K562 (cell line): Measurements from ENCODE around the gene PARD3.

Source experiments
- ARID2 ChIP-seq: fragments of 450-650 bp; IDR thresholded peaks from 2 replicates; pipeline ENCODE4 v1.6.1; 2017; ENCODE audit warnings: antibody characterized with exemption, mild to moderate bottlenecking
- CBFB ChIP-seq: sonication (generic); formaldehyde crosslinking; IDR thresholded peaks from 2 replicates; pipeline ENCODE4 v1.4.0; 2020; ENCODE audit warnings: mild to moderate bottlenecking, missing genetic modification reagents
- CREM ChIP-seq: IDR thresholded peaks from 2 replicates; pipeline ENCODE4 v1.6.1; 2014; ENCODE audit warnings: antibody characterized with exemption, low read depth
- NCOA2 ChIP-seq, 2 experiments: fragments of 450-650 bp; IDR thresholded peaks; 2 replicates each; pipeline ENCODE4 v1.6.1; 2018; ENCODE audit warnings: mild to moderate bottlenecking in 2 of 2, moderate library complexity in 1 of 2; ENCODE audit not compliant: partially characterized antibody in 2 of 2
- NR1H2 ChIP-seq: sonication (generic); formaldehyde crosslinking; IDR thresholded peaks from 2 replicates; pipeline ENCODE4 v1.4.0; 2020; ENCODE audit warnings: mild to moderate bottlenecking, missing genetic modification reagents
- RBBP5 ChIP-seq: fragments of 200-600 bp; sonication (generic); IDR thresholded peaks from 2 replicates; pipeline ENCODE4 v1.6.1; 2012; ENCODE audit warnings: borderline replicate concordance, mild to moderate bottlenecking, low read length, control low read depth, inconsistent platforms; ENCODE audit not compliant: insufficient read depth, poor library complexity, severe bottlenecking
- U2AF1 ChIP-seq: fragments of 200-400 bp; formaldehyde crosslinking; optimal IDR thresholded peaks from 2 replicates; pipeline ENCODE3; 2017; ENCODE audit warnings: mild to moderate bottlenecking, low read depth, low read length, moderate library complexity
- ZBTB17 ChIP-seq: fragments of 450-650 bp; formaldehyde crosslinking; IDR thresholded peaks from 2 replicates; pipeline ENCODE4 v1.4.0; 2020; ENCODE audit warnings: mild to moderate bottlenecking
- TF ChIP-seq, protein P1 (sequence below), 3 experiments: IDR thresholded peaks in 2 of 3; conservative IDR thresholded peaks in 1 of 3; 2 replicates each; pipeline ENCODE4 v1.5.1; 2011 to 2012; ENCODE audit warnings: low read length in 3 of 3, mild to moderate bottlenecking in 3 of 3, control low read depth in 2 of 3, improper control_type of control experiment in 1 of 3, inconsistent platforms in 1 of 3, low read depth in 1 of 3, mixed read lengths in 1 of 3, moderate library complexity in 1 of 3; ENCODE audit not compliant: insufficient read depth in 2 of 3
- TF ChIP-seq, protein P2 (sequence below): sonication (generic); formaldehyde crosslinking; IDR thresholded peaks from 2 replicates; pipeline ENCODE4 v1.9.0; 2022; ENCODE audit warnings: mild to moderate bottlenecking, missing genetic modification reagents
- TF ChIP-seq, protein P3 (sequence below): sonication (generic); formaldehyde crosslinking; IDR thresholded peaks from 2 replicates; pipeline ENCODE4 v1.8.1; 2023; ENCODE audit warnings: mild to moderate bottlenecking, missing genetic modification reagents
- TF ChIP-seq, protein P4 (sequence below): sonication (generic); formaldehyde crosslinking; IDR thresholded peaks from 2 replicates; pipeline ENCODE4 v1.5.0; 2020; ENCODE audit warnings: missing genetic modification reagents

DNA sequence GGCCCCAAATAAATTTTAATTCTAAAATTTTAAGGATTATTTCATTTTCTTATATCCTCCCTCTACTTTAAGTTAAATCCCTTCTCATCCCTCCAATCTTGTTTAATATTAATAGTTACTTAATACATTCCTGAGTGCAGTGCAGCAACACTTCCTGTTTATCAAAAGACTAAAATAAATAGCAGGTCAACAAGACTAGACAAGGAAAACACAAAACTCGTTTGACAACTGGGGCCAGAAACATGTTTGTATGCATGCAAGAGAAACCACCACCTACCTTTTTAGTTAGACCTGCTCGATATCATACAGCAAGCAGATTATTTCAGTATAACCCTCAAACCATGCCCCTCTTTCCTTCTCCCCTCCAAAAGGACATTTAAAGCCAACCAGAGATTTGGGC lies 95.8 kb downstream of the PARD3 start:
- TF ChIP-seq, protein P1, sequence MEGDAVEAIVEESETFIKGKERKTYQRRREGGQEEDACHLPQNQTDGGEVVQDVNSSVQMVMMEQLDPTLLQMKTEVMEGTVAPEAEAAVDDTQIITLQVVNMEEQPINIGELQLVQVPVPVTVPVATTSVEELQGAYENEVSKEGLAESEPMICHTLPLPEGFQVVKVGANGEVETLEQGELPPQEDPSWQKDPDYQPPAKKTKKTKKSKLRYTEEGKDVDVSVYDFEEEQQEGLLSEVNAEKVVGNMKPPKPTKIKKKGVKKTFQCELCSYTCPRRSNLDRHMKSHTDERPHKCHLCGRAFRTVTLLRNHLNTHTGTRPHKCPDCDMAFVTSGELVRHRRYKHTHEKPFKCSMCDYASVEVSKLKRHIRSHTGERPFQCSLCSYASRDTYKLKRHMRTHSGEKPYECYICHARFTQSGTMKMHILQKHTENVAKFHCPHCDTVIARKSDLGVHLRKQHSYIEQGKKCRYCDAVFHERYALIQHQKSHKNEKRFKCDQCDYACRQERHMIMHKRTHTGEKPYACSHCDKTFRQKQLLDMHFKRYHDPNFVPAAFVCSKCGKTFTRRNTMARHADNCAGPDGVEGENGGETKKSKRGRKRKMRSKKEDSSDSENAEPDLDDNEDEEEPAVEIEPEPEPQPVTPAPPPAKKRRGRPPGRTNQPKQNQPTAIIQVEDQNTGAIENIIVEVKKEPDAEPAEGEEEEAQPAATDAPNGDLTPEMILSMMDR (IDR thresholded peaks at IDR 0.05 in 2 of 3, conservative IDR thresholded peaks at IDR 0.05 in 1 of 3; ENCODE audit: insufficient read depth in 2 of 3, low read depth in 1 of 3, low read length in 3 of 3): no peak
- TF ChIP-seq, protein P2, sequence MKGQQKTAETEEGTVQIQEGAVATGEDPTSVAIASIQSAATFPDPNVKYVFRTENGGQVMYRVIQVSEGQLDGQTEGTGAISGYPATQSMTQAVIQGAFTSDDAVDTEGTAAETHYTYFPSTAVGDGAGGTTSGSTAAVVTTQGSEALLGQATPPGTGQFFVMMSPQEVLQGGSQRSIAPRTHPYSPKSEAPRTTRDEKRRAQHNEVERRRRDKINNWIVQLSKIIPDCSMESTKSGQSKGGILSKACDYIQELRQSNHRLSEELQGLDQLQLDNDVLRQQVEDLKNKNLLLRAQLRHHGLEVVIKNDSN: no peak
- TF ChIP-seq, protein P3, sequence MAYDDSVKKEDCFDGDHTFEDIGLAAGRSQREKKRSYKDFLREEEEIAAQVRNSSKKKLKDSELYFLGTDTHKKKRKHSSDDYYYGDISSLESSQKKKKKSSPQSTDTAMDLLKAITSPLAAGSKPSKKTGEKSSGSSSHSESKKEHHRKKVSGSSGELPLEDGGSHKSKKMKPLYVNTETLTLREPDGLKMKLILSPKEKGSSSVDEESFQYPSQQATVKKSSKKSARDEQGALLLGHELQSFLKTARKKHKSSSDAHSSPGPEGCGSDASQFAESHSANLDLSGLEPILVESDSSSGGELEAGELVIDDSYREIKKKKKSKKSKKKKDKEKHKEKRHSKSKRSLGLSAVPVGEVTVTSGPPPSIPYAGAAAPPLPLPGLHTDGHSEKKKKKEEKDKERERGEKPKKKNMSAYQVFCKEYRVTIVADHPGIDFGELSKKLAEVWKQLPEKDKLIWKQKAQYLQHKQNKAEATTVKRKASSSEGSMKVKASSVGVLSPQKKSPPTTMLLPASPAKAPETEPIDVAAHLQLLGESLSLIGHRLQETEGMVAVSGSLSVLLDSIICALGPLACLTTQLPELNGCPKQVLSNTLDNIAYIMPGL (CRISPR knock-in tag): no peak
- TF ChIP-seq ARID2 (no peak), U2AF1 (no peak), NCOA2 (IDR thresholded peaks at IDR 0.05; ENCODE audit: partially characterized antibody in 2 of 2) (no peak), ZBTB17 (no peak), CBFB (CRISPR knock-in tag) (no peak), RBBP5 (no peak), NR1H2 (CRISPR knock-in tag) (no peak), CREM (no peak)
- TF ChIP-seq, protein P4, sequence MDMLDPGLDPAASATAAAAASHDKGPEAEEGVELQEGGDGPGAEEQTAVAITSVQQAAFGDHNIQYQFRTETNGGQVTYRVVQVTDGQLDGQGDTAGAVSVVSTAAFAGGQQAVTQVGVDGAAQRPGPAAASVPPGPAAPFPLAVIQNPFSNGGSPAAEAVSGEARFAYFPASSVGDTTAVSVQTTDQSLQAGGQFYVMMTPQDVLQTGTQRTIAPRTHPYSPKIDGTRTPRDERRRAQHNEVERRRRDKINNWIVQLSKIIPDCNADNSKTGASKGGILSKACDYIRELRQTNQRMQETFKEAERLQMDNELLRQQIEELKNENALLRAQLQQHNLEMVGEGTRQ (CRISPR knock-in tag): no peak
